Choroid plexus epithelial cell (primary cell): ENCODE results near the gene ZNF568.

Experiments
- DNase-seq: peaks from one replicate; pipeline ENCODE4 v3.0.0-alpha.2; 2010; ENCODE audit warnings: low read depth
- H3K4me3 ChIP-seq: 2 replicates; pipeline ENCODE4 v1.5.1; 2011; ENCODE audit warnings: low read depth, mild to moderate bottlenecking, control low read depth, low read length, moderate library complexity
- TF ChIP-seq, protein P1 (sequence below): conservative IDR thresholded peaks from 2 replicates; pipeline ENCODE4 v1.5.1; 2011; ENCODE audit warnings: low read depth, mild to moderate bottlenecking, control low read depth, inconsistent platforms, low read length, moderate library complexity

Gene ZNF568

DNA sequence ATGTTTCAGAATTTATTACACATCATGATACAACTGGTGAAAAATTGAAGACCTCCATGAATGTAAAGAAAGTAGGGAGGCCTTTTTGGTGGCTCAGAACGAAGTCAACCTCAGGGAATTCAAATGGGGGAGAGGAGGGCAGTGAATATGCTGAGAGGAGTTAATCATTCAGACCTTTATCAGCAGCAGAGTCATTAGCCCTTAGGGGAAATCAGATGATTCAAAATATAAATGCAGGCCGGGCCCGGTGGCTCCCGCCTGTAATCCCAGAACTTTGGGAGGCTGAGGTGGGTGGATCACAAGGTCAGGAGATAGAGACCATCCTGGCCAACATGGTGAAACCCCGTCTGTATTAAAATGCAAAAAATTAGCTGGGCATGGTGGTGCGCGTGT, 81.7 kb downstream of the ZNF568 start:
- no peak overlapping the region for H3K4me3 ChIP-seq
- no peak for DNase-seq

DNA sequence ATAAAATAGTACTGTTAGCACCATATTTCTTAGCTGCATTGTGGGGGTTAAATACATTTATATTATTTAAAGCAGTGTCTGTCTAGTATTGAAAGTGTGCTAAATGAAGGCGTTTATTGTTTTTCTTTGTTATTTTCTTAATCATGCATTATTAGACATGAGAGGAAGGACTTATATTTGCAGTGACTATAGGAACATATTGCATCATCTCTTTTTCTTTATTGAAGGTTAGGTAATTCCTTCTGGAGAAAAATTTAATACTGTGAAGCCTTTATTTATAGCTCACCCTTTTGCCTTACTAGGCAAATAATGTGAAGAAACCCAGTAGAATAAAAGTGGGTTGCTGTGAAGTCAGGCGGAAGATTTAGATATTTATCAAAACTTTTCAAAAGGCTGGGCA, 83.2 kb downstream of the ZNF568 start:
- no peak for DNase-seq
- no peak overlapping the region for H3K4me3 ChIP-seq
- TF ChIP-seq, protein P1, sequence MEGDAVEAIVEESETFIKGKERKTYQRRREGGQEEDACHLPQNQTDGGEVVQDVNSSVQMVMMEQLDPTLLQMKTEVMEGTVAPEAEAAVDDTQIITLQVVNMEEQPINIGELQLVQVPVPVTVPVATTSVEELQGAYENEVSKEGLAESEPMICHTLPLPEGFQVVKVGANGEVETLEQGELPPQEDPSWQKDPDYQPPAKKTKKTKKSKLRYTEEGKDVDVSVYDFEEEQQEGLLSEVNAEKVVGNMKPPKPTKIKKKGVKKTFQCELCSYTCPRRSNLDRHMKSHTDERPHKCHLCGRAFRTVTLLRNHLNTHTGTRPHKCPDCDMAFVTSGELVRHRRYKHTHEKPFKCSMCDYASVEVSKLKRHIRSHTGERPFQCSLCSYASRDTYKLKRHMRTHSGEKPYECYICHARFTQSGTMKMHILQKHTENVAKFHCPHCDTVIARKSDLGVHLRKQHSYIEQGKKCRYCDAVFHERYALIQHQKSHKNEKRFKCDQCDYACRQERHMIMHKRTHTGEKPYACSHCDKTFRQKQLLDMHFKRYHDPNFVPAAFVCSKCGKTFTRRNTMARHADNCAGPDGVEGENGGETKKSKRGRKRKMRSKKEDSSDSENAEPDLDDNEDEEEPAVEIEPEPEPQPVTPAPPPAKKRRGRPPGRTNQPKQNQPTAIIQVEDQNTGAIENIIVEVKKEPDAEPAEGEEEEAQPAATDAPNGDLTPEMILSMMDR: no peak

More for the DNA sequence above, 81.7 kb downstream of the ZNF568 start:
- TF ChIP-seq, protein P1: no peak

DNA sequence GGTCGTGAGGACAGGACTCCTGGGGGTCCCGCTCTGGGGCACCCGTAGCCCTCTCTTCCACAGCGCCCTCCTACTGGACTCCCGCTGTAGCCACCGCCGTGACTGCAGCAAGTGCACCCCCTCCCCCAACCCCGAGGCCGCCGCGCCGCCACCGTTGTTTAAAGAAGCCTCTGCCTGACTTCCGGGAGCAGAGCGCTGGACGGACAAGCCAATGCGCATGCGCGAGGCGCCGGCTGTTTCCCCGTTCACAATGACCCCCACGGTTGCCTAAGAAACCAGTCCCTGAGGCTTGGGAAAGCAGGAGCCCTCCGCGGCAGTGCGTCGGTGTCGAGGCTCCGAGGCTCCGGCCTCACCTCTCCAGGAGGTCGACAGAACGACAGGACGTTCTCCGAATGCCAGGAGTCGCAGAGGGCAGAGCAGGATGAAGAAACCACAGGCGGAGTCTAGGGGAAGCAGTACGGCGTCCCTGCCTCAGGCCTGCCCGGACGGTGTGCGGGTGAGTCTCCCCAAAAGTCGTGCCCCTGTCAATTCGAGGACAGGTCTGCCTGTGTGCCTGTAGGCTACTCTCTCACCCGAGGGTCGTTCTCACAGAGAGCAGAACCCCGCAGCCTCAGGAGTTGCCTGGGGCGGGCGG, 91.6 kb downstream of the ZNF568 start:
- DNase-seq: peak; percentile 64
- H3K4me3 ChIP-seq: peak overlapping the region; percentile 53

DNA sequence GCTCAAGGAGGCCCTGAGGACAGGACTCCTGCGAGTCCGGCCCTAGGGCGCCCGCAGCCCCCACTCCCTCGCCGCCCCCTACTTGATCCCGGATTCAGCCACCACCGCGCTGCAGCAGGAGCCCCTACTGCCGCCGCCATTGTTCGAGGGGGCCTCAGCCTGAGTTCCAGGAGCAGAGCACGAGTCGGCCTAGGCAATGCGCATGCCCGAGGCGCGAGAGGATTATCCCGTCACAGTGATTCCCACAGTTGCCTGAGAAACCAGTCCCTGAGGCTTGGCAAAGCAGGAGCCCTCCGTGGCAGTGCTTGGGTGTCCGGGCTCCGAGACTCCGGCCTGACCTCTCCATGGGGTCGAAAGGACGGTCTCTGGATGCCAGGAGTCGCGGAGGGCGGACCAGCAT, 93.7 kb downstream of the ZNF568 start:
- no peak overlapping the region for H3K4me3 ChIP-seq
- no peak for DNase-seq
- TF ChIP-seq, protein P1: no peak

More for the DNA sequence above, 91.6 kb downstream of the ZNF568 start:
- TF ChIP-seq, protein P1: no peak

DNA sequence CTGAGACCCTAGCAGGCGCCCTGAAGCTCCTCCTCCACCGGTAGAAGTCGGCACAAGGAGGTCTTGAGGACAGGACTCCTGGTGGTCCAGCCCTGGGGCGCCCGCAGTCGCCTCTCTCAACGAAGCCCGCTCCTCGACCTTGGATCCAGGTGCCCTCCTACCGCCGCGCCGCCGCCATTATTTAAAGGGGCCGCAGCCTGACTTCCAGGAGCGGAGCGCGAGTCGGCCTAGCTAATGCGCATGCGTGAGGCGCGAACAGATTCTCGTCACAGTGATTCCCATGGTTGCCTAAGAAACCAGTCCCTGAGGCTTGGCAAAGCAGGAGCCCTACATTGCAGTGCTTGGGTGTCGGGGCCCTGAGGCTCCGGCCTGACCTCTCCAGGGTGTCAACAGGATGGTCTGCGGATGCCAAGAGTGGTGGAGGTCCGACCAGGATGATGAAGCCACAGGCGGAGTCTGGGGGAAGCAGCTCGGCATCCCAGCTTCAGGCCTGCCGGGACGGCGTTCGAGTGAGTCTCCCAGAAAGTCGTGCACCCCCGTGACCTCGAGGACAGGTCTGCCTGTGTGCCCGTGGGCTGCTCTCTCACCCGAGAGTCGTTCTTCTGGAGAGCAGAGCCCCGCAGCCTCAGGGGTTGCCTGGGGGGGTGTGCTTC, 96.1 kb downstream of the ZNF568 start:
- DNase-seq: no peak

DNA sequence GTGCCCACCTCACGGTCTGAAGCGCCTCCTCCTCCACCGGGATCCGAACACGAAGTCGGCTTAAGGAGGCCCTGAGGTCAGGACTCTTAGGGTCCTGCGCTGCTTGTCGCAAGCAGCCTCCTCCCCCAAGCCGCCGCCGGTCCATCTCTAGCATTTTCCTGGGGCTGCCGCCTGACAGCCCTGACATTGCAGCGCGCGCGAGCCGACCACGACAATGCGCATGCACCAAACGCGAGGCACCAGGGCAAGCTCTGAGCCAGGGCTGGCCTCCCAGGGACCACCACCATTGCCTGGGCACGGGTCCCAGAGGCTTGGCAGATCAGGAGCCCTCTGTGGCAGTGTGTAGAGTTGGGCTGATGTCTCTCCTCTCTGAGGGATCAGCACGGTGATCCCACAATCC, 98.3 kb downstream of the ZNF568 start:
- DNase-seq: no peak
- H3K4me3 ChIP-seq: no peak overlapping the region
- TF ChIP-seq, protein P1: no peak

More for the DNA sequence above, 96.1 kb downstream of the ZNF568 start:
- TF ChIP-seq, protein P1: no peak
- no peak overlapping the region for H3K4me3 ChIP-seq

DNA sequence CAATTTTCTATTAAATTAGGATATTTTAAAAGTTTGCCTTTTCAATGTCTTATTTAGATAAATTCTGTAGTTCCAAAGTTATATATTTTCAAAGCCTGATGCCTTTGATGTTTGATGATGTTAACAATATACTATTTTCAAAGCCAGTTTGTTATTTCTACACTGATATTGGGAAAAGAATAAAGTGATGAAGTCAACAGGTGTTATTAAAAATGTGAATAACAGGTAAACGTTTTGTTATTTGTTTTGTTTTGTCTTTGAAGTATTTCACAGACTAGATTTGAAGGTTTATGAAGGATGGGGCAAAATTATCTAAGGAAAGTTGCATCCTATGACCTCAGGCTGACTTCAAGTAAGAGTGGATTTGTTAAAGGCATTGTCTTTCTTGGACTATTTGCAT, 129.0 kb downstream of the ZNF568 start:
- DNase-seq: no peak
- TF ChIP-seq, protein P1: no peak
- H3K4me3 ChIP-seq: no peak overlapping the region
